Endothelial cell of umbilical vein (primary cell): Measurements from ENCODE around the gene NYAP1.
"Not testable (repeated sequence)": the region's sequence is repeated elsewhere in the genome, so short reads cannot be mapped to it uniquely, and the experiment has no call there.

ENCODE experiments used
- EZH2 ChIP-seq: IDR thresholded peaks from 2 replicates; pipeline ENCODE4 v1.6.1; 2012; ENCODE audit warnings: borderline replicate concordance, low read depth, mild to moderate bottlenecking, moderate library complexity, low read length, inconsistent platforms; ENCODE audit not compliant: severe bottlenecking
- FOS ChIP-seq: IDR thresholded peaks from 2 replicates; pipeline ENCODE4 v1.6.1; 2011; ENCODE audit warnings: mild to moderate bottlenecking, low read length, moderate library complexity, borderline replicate concordance; ENCODE audit not compliant: insufficient read depth
- GATA2 ChIP-seq: IDR thresholded peaks from 2 replicates; pipeline ENCODE4 v1.7.0; 2011; ENCODE audit warnings: low read depth, mild to moderate bottlenecking, moderate library complexity, mixed read lengths, low read length; ENCODE audit not compliant: insufficient read length, insufficient read depth
- JUN ChIP-seq: IDR thresholded peaks from 2 replicates; pipeline ENCODE4 v1.6.1; 2011; ENCODE audit warnings: borderline replicate concordance, low read depth; ENCODE audit not compliant: insufficient read length, insufficient read depth
- MYC ChIP-seq: IDR thresholded peaks from one replicate; pipeline ENCODE4 v1.6.1; 2011; ENCODE audit warnings: mild to moderate bottlenecking, low read depth, low read length
- POLR2A ChIP-seq: IDR thresholded peaks from 2 replicates; pipeline ENCODE4 v1.6.1; 2012; ENCODE audit warnings: low read depth, mild to moderate bottlenecking, control low read depth, low read length
- POLR2AphosphoS5 ChIP-seq: IDR thresholded peaks from 2 replicates; pipeline ENCODE4 v1.6.1; 2012; ENCODE audit warnings: low read depth, mild to moderate bottlenecking, control low read depth, low read length, moderate library complexity; ENCODE audit not compliant: insufficient read depth
- TF ChIP-seq, protein P1 (sequence below), 2 donors: IDR thresholded peaks; 1 replicate in 1 of 2; 2 replicates in 1 of 2; pipeline ENCODE4 v1.5.1; 2011; ENCODE audit warnings: low read length in 2 of 2, mild to moderate bottlenecking in 2 of 2, moderate library complexity in 2 of 2, control low read depth in 1 of 2, inconsistent platforms in 1 of 2, low read depth in 1 of 2; ENCODE audit not compliant: insufficient read depth in 1 of 2; ENCODE audit errors: extremely low read depth in 1 of 2
- TF ChIP-seq, protein P2 (sequence below): IDR thresholded peaks from 2 replicates; pipeline ENCODE4 v1.6.1; 2011; ENCODE audit not compliant: insufficient read depth, insufficient read length

DNA sequence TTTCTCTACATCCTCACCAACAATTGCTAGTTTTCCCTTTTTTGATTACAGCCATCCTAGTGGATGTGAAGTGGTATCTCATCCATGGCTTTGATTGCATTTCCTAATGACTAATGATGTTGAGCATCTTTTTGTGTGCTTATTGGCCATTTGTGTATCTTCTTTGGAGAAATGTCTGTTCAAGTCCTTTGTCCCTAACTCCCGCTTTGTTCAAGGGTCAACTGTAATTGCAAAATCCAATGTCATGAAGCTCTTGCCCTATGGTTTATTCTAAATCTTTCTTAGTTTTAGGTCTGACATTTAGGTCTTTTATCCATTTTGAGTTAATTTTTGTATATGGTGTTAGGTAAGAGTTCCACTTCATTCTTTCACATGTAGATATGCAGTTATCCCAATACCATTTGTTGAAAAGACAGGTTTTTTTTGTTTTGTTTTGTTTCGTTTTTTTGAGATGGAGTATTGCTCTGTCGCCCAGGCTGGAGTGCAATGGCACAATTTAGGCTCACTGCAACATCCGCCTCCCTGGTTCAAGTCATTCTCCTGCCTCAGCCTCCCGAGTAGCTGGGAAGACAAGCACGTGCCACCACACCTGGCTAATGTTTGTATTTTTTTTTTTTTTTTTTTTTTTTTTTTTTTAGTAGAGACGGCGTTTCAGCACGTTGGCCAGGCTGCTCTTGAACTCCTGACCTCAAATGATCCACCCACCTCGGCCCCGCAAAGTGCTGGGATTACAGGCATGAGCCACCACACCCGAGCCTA is 44.6 kb downstream of the NYAP1 start:
- TF ChIP-seq, protein P1, sequence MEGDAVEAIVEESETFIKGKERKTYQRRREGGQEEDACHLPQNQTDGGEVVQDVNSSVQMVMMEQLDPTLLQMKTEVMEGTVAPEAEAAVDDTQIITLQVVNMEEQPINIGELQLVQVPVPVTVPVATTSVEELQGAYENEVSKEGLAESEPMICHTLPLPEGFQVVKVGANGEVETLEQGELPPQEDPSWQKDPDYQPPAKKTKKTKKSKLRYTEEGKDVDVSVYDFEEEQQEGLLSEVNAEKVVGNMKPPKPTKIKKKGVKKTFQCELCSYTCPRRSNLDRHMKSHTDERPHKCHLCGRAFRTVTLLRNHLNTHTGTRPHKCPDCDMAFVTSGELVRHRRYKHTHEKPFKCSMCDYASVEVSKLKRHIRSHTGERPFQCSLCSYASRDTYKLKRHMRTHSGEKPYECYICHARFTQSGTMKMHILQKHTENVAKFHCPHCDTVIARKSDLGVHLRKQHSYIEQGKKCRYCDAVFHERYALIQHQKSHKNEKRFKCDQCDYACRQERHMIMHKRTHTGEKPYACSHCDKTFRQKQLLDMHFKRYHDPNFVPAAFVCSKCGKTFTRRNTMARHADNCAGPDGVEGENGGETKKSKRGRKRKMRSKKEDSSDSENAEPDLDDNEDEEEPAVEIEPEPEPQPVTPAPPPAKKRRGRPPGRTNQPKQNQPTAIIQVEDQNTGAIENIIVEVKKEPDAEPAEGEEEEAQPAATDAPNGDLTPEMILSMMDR (IDR thresholded peaks at IDR 0.05; ENCODE audit: extremely low read depth in 1 of 2, insufficient read depth in 1 of 2, low read depth in 1 of 2, low read length in 2 of 2) = not testable (repeated sequence)
- TF ChIP-seq JUN, EZH2, POLR2A, POLR2AphosphoS5, MYC, FOS, GATA2: not testable (repeated sequence)
- TF ChIP-seq, protein P2, sequence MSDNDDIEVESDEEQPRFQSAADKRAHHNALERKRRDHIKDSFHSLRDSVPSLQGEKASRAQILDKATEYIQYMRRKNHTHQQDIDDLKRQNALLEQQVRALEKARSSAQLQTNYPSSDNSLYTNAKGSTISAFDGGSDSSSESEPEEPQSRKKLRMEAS = not testable (repeated sequence)
